Right kidney (tissue), 1 donor: ENCODE results near the gene CHRNB1.
A peak's percentile ranks its signal among the peaks of the same experiment; 100 is the strongest.
"Not testable (repeated sequence)": the region's sequence is repeated elsewhere in the genome, so short reads cannot be mapped to it uniquely, and the experiment has no call there.

ENCODE experiments used
- DNase-seq: peaks from one replicate; pipeline ENCODE4 v3.0.0-alpha.2; 2016

Gene CHRNB1

GRCh38 chr17:7466639-7467341 lies 21.9 kb downstream of the CHRNB1 start:
- no peak for DNase-seq

DNA sequence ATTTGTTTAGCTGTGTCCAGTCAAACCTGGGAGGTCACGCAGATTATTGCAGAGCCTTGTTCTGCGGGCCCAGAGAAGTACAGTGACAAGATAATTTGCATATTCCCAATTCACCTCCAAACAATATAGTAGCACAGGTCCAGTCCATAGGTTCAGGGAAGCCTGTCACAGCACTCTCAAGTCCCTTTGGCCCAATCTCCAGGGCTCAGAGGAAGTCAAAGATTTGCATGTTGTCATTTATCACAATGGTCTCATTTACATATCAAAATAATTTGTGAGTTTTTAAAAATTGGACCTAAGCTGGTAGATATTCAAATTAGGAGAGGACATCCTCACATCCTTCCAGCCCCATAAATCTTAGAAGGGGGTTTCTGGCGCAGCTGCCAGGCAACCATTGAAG lies 22.6 kb downstream of the CHRNB1 start:
- DNase-seq: no peak

DNA sequence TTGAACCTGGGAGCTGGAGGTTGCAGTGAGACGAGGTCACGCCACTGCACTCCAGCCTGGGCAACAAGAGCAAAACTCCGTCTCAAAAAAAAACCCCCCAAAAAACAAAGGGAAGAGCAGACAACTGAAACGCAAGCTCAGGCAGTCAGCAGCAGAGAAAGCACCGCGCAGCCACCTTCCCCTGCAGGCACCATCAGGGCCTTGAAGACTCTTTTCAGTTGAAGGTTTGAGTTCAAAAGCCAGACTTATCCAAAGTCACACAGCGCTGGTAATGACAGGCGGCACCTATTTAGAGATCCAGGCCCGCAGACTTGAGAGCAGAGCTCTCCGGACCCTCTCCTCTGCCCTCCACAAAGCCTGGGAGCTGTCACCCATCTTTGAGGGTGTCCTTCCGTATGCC lies 23.4 kb downstream of the CHRNB1 start:
- DNase-seq: no peak

DNA sequence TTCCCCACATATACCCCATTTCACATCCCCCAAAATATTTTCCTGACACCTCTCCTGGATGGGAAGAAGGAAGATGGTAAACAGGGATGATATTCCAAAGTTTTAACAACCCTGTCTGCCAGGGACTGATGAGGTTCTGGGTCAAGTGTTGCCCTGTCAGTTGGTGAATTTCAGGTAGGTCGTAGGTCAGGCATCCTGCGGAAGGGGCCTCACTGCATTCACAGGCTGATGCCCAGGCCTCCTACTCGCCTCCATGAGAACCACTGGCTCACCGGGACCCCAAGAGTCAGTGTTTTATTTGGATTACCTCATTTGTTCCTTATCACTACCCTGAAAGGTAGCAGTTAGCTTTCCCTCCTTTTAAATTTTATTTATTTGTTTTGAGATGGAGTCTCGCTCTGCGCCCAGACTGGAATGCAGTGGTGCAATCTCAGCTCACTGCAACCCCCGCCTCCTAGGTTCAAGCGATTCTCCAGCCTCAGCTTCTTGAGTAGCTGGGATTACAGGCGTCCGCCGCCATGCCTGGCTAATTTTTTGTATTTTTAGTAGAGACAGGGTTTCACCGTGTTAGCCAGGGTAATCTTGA lies 24.0 kb downstream of the CHRNB1 start:
- peak; percentile 54 for DNase-seq

DNA sequence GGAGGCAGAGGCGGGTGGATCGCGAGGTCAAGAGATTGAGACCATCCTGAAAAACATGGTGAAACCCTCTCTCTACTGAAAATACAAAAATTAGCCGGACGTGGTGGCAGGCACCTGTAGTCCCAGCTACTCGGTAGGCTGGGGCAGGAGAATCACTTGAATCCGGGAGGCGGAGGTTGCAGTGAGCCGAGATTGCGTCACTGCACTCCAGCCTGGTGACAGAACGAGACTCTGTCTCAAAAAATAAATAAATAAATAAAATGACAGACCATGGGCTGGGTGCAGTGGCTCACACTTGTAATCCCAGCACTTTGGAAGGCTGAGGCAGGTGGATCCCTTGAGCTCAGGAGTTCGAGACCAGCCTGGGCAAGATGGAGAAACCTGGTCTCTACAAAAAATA lies 25.0 kb downstream of the CHRNB1 start:
- not testable (repeated sequence) for DNase-seq

DNA sequence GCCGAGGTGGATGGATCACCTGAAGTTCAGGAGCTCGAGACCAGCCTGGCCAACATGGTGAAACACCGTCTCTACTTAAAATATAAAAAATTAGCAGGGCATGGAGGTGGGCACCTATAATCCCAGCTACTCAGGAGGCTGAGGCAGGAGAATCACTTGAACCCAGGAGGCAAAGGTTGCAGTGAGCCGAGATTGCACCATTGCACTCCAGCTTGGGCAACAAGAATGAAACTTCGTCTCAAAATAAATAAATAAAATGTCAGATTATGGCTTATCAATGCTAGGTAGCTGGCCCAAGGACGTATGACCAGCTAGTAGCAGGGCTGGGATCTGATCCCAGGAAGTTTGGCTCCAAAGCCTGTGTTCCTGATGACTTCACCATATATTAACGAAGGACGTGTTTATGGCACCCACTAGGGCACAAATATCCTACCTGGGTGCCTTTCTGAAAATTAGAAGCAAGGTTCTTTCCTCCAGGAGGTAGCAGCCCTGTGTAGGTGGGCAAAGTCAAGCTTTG lies 25.7 kb downstream of the CHRNB1 start:
- not testable (repeated sequence) for DNase-seq

- no peak for DNase-seq
Measured at GRCh38 chr17:7471729-7472128, 26.9 kb downstream of the CHRNB1 start.

DNA sequence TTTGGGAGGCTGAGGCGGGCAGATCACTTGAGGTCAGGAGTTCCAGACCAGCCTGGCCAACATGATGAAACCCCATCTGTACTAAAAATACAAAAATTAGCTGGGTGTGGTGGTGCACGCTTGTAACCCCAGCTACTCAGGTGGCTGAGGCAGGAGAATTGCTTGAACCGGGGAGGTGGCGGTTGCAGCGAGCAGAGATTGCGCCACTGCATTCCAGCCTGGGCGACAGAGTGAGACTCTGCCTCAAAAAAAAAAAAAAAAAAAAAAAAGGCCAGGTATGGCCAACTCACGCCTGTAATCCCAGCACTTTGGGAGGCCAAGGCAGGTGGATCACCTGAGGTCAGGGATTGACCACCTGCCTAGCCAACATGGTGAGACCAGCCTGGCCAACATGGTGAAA lies 29.9 kb downstream of the CHRNB1 start:
- DNase-seq: not testable (repeated sequence)

DNA sequence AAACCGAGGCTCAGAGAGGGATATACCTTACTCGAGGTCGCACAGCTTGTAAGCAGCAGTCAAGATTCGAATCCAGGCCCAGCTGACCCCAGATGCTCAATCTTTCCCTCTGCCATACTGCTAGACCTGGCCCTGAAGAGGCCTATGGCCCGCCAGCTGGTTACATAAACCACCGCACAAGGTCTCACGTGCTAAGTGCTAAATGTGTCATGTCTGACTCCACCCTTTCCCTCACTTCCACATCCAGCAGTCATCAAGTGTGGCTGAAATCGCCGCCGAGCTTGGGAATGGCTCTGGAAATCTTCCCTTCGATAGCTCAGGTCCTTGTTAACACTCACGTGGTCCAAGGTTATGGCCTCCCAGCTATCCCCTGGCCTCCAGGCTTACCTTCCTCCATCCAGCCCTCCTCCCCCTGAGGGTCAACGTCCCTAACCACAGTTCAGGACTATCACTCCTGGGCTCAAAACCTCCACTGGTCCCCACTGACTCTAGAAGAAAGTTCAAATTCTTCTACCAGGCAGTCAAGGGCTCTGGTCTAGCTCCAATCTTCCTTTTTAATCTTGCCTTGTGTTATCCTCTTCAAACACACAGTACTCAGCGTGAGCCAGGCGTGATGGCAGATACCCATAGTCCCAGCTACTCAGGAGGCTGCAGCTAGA lies 31.0 kb downstream of the CHRNB1 start:
- DNase-seq: no peak

DNA sequence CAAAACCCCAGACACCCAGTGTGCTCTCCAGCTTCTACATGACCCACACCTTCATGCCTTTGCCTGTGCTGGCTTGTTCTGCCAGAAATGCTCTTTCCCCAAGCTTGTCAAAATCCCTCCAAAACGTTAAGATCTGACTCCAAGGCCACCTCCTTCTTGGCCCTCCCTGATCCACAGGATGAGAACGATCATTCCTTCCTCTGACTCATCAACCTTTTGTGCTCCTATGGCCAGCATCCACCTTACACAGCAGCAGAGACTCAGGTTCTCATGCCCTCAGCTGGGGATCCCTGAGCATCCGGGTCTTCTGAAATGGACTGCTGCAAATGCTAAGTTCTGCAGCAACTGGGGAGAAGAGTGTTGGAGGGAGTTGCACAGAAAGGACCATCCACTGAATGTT lies 31.6 kb downstream of the CHRNB1 start:
- no peak for DNase-seq

DNA sequence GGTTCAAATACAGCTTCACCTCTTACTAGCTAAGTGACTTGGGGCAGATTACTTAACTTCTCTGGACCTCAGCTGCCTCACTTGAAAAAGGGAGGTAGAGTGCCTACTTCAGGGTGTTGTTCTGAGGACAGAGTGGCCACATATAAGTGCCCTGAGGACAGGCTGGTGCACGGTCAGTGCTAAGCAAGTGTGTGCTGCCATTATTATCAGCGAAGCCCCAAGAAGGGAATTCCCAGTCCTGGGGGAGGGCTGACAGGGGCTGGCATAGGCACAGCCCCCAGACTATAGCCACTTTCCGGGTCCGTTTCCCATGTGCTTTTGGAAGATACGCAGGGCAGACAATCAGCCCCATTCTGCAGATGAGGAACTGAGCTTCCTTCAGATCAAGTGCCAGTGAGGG lies 32.1 kb downstream of the CHRNB1 start:
- no peak for DNase-seq

DNA sequence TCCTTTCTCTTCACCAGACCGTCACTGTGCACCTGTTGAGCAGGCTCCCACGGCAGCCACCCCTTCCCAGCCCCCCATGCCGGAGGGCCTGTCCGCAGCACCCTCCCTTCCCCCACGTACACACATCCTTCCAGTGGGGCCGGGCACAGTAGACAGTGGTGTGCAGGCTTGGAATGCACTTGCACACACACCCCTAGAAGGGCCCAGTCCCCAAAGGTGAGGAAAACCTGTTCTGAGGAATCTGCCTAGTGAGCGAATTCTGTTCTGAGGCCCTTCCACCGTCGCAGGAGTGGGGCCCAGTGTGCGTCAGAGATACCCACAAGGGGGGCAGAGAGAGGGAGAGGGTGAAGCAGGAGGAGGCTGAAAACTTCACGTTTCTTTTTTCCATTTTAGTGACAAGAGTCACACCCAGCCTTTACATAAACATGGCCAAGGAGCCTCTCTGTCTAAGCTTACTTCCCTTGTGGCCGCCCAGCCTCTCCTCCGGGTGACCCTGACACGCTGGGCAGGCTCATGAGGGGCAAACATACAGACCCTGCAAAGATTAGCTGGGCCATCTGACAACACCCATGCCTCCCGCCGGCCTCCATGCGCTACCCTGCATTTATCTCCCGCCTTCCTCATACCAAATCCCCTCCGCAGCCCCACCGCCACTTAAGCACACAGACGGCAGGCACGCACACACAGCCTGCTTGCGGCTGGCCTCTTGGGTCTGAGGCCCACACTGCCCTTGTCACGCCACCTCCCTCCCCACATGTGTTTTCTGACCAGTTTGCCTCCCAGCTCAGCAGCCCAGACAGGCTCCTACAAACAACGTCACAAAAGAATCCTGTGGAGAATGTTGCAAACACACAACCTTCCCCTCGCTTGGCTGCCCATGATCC lies 32.8 kb downstream of the CHRNB1 start:
- peak; percentile 70 for DNase-seq

GRCh38 chr17:7478276-7479212 lies 33.7 kb downstream of the CHRNB1 start:
- DNase-seq: peak; percentile 79

- DNase-seq: peak; percentile 92
Measured at GRCh38 chr17:7479213-7480088, 34.6 kb downstream of the CHRNB1 start, which contains the start of gene ZBTB4. Gene ZBTB4 (minus strand): TSS chr17:7479631. CDS start chr17:7466801, 12,830 bp downstream.

DNA sequence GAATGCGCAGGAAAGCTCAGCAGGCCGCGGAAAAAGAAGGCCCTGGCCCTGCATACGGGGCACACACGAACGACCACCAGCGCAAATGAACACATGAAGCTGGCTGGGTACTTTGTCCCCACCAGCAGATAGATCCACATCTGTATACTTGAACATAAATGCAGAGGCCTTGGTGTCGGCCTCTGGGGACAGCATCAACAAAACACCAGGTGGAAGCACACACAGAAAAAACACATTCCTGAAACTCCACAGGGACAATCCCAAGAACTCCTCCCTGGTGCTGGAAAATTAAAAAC lies 35.2 kb downstream of the CHRNB1 start:
- no peak for DNase-seq

DNA sequence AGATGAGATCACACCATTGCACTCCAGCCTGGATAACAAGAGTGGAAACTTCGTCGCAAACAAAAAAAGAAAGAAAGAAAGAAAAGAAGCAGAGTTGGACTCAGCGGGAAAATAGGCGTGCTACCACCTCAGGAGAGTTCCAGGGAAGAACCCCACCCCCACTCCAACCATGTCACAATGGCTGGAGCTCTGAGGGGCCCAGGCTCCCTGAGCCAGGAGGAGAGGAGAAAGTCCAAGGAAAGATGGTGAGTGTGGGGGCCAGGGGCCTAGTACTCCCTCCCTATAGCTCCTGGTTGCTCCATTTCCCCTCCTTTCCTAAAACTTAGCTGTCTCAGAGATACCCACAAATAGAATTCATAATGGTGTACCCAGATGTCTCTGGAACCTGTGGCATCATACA lies 36.4 kb downstream of the CHRNB1 start, which contains the start of gene SLC35G6:
TSS of gene SLC35G6 (plus strand) at position 172 of the 400 bp plus-strand sequence. CDS start at position 243, 71 bp downstream.
- not testable (repeated sequence) for DNase-seq

DNA sequence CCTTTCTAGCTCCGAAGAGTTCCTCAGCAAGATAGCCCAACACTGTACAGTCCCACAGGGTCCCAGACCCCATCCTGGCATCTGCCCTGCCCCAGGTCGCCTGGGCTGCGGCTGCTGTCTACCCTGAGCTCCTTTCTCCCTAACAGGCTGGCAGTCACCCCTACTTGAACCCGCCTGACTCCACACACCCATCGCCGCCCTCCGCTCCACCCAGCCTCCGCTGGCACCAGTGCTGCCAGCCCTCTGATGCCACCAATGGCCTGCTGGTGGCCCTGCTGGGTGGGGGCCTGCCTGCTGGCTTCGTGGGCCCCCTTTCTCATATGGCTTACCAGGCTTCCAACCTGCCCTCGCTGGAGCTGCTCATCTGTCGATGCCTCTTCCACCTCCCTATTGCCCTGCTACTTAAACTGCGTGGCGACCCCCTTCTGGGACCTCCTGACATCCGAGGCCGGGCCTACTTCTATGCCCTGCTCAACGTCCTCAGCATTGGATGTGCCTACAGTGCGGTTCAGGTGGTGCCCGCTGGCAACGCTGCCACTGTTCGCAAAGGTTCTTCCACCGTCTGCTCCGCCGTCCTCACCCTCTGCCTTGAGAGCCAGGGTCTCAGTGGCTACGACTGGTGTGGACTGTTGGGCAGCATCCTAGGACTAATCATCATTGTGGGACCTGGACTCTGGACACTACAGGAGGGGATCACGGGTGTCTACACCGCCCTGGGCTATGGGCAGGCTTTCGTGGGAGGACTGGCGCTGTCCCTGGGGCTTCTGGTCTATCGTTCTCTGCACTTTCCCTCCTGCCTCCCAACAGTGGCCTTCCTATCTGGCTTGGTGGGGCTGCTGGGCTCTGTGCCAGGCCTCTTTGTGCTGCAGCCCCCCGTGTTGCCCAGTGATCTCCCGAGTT lies 37.2 kb downstream of the CHRNB1 start:
- DNase-seq: not testable (repeated sequence)

DNA sequence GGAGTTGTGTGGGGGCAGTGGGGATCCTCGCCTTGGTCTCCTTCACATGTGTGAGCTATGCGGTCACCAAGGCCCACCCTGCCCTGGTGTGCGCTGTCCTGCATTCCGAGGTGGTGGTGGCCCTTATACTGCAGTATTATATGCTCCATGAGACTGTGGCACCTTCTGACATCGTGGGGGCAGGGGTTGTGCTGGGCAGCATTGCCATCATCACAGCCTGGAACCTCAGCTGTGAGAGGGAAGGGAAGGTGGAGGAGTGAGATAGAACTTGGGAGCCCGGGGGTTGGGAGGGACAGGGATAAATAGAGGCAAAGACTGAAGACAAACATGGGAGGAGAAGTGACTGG lies 37.9 kb downstream of the CHRNB1 start:
- not testable (repeated sequence) for DNase-seq
